ENCODE results near the gene CELF2. TPM values are rescaled to one million over a fixed set of nuclear protein-coding genes. Genes with fewer than 3 reads are reported as not detected.

CELF2 gene
- polyA plus RNA-seq, 1 donor from 2014 or later: 55.5 TPM

- Histone ChIP-seq H3K4me3 (ENCODE audit: low read length) (no peak overlapping the region), H3K27me3 (ENCODE audit: insufficient read depth, low read depth, low read length) (no peaks in the 10 kb centered on the region), H3K9me2 (ENCODE audit: insufficient read depth, low read length) (no peaks in the 10 kb centered on the region), H3K27ac (ENCODE audit: low read length) (no peak overlapping the region), H3F3A (ENCODE audit: insufficient read depth, low read length, poor library complexity, severe bottlenecking) (no peaks in the 10 kb centered on the region), H3K9ac (ENCODE audit: low read length) (no peak overlapping the region), H3K4me2 (ENCODE audit: low read length) (no peak overlapping the region), H4K20me1 (ENCODE audit: insufficient read depth) (no peaks in the 10 kb centered on the region), H3K79me2 (replicated peaks; ENCODE audit: insufficient read depth, low read length) (no peaks in the 10 kb centered on the region), H3K9me3 (ENCODE audit: low read length) (no peaks in the 10 kb centered on the region), H3K36me3 (ENCODE audit: insufficient read depth, low read length) (no peaks in the 10 kb centered on the region), H2AFZ (ENCODE audit: low read depth, low read length) (no peak overlapping the region)
- TF ChIP-seq TAF1 (IDR thresholded peaks at IDR 0.05; ENCODE audit: low read depth) (no peak), RAD21 (conservative IDR thresholded peaks at IDR 0.05) (no peak), POLR2AphosphoS5 (IDR thresholded peaks at IDR 0.05) (no peak), MXI1 (conservative IDR thresholded peaks at IDR 0.05; ENCODE audit: poor library complexity, severe bottlenecking) (no peak), EP300 (conservative IDR thresholded peaks at IDR 0.05; ENCODE audit: poor library complexity, severe bottlenecking) (no peak), EZH2 (IDR thresholded peaks at IDR 0.05; ENCODE audit: borderline replicate concordance, insufficient read depth, low read length, poor library complexity, severe bottlenecking) (no peak), REST (IDR thresholded peaks at IDR 0.05; ENCODE audit: borderline replicate concordance) (no peak), CTCF (IDR thresholded peaks at IDR 0.05; ENCODE audit: poor library complexity, severe bottlenecking) (no peak)
Observed at GRCh38 chr10:11359869-11360268, 342.2 kb downstream of the CELF2 start.

GRCh38 chr10:11363497-11363896 is 345.8 kb downstream of the CELF2 start:
- no peaks in the 10 kb centered on the region for H3K9me2 ChIP-seq (ENCODE audit: insufficient read depth, low read length)
- no peaks in the 10 kb centered on the region for H3K9me3 ChIP-seq (ENCODE audit: low read length)
- no peaks in the 10 kb centered on the region for H3F3A ChIP-seq (ENCODE audit: insufficient read depth, low read length, poor library complexity, severe bottlenecking)
- no peak overlapping the region for H3K4me3 ChIP-seq (ENCODE audit: low read length)
- no peak for TF ChIP-seq REST (IDR thresholded peaks at IDR 0.05; ENCODE audit: borderline replicate concordance)
- no peak for TF ChIP-seq SMC3 (conservative IDR thresholded peaks at IDR 0.05; ENCODE audit: poor library complexity)
- TF ChIP-seq EZH2 (IDR thresholded peaks at IDR 0.05; ENCODE audit: borderline replicate concordance, insufficient read depth, low read length, poor library complexity, severe bottlenecking): no peak
- H3K9ac ChIP-seq (ENCODE audit: low read length): no peak overlapping the region
- no peaks in the 10 kb centered on the region for H4K20me1 ChIP-seq (ENCODE audit: insufficient read depth)
- H3K27ac ChIP-seq (ENCODE audit: low read length): no peak overlapping the region
- H3K4me2 ChIP-seq (ENCODE audit: low read length): no peak overlapping the region
- no peaks in the 10 kb centered on the region for H3K79me2 ChIP-seq (replicated peaks; ENCODE audit: insufficient read depth, low read length)
- no peak overlapping the region for H2AFZ ChIP-seq (ENCODE audit: low read depth, low read length)
- H3K36me3 ChIP-seq (ENCODE audit: insufficient read depth, low read length): no peaks in the 10 kb centered on the region
- H3K27me3 ChIP-seq (ENCODE audit: insufficient read depth, low read depth, low read length): no peaks in the 10 kb centered on the region
